Stimulated activated CD8-positive, alpha-beta memory T cell treated with anti-CD3 and anti-CD28 coated beads, Interleukin-7, amount 100 ng/mL, for 24 hours (primary cell): ENCODE data around the gene NFE2L3.
"Not testable (repeated sequence)": the region's sequence is repeated elsewhere in the genome, so short reads cannot be mapped to it uniquely, and the experiment has no call there.

Experiments
- DNase-seq: peaks from one replicate; pipeline ENCODE4 v3.0.0-alpha.2; 2020; ENCODE audit warnings: low read depth

The NFE2L3 gene

DNA sequence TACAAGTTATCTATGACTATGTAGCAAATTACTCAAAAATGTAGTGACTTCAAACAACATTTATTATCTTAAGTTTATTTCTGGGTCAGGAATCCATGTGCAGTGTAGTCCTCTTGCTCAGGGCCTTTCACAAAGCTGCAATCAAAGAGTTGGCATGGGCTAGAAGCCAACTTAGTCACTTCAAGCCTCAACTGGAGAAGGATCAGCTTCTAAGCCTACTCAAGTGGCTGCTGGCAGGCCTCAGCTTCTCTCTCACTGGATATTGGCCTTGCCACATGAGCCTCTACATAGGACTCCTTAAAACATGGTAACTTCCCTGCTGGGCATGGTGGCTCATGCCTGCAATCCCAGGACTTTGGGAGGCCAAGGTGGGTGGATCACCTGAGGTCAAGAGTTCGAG lies 5.0 kb upstream of the NFE2L3 start:
- DNase-seq, result no peak

DNA sequence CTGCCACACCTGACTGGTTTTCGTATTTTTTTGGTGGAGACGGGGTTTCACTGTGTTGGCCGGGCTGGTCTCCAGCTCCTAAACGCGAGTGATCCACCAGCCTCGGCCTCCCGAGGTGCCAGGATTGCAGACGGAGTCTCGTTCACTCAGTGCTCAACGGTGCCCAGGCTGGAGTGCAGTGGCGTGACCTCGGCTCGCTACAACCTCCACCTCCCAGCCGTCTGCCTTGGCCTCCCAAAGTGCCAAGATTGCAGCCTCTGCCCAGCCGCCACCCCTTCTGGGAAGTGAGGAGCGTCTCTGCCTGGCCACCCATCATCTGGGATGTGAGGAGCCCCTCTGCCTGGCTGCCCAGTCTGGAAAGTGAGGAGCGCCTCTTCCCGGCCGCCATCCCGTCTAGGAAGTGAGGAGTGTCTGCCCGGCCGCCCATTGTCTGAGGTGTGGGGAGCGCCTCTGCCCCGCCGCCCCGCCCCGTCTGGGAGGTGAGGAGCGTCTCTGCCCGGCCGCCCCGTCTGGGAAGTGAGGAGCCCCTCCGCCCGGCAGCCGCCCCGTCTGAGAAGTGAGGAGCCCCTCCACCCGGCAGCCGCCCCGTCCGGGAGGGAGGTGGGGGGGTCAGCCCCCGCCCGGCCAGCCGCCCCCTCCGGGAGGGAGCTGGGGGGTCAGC lies 4.2 kb upstream of the NFE2L3 start:
- DNase-seq, result not testable (repeated sequence)

GRCh38 chr7:26148307-26148700 lies 3.7 kb upstream of the NFE2L3 start:
- DNase-seq, result not testable (repeated sequence)

DNA sequence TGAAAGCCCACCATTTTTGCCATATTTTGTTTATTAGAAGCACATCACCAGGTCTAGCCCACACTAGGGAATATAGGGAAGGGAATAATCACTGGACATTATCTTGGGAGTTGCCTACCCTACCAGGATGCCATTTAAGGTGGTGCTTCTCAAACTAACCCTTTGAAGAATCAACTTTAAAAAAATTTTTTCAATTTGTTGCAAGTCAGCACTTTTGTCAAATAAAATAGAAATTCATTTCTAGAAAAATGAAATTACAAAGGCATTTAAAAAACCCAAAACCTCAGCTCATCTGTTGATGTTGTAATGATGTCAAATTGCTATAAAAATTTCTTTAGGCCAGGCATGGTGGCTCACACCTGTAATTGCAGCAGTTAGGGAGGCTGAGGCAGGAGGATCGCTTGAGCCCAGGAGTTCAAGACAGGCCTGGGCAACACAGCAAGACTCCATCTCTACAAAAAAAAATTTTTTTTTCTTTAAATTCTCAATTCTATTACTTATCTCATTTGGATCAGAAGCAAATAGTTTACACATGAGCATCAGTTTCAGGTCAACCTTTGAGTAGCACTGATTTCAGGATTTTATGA lies 2.5 kb upstream of the NFE2L3 start:
- DNase-seq, result no peak

- no peak for DNase-seq
Measured at GRCh38 chr7:26151096-26151495, 902 bp upstream of the NFE2L3 start.

DNA sequence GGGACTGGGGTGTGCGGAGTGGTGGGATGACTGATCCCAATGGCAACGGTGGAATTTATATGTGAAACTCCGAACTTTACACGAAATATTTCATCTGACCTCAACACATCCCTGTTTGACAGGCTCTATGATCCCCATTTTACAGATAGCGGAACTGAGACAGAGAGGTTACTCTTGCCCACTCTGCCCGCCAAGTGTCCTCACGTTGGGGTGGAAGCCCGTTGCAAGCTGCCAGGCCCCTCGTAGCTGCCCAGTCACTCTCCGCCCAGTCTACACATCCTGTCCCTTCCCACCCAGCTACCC lies 397 bp upstream of the NFE2L3 start:
- DNase-seq, result no peak

- not testable (repeated sequence) for DNase-seq
Measured at GRCh38 chr7:26152782-26153240, 813 bp downstream of the NFE2L3 start.

DNA sequence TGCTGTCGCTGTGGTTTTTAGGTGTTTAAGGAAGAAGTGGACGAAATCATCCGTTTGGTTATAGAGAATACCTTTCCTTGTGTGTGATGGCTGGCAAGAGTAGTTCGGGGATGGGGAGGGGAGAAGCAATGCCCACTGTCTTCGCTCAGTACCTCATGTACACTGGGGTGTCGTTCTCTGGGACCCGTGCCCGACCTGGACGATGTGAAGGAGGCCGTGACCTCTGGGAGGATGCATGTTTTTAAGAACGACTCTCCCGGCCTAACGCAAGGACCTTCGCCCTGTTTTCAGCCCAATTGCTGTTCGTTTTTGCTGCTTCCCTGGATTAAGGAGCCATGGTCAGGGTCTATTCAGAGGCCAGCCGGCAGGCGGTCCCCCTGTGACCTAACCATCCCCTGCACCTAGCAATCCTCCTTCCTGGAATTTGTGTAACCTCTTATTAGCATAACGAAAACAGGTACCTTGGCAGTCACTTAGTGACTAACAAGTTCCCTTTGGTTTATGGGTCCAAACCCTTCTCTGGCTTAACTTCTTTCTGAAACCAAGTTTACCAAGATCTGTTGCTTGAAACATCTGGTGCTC lies 1.3 kb downstream of the NFE2L3 start:
- DNase-seq, result no peak

- no peak for DNase-seq
Measured at GRCh38 chr7:26153823-26154783, 2.1 kb downstream of the NFE2L3 start.

- no peak for DNase-seq
Measured at GRCh38 chr7:26155531-26156375, 3.8 kb downstream of the NFE2L3 start.

GRCh38 chr7:26156451-26157420 lies 4.7 kb downstream of the NFE2L3 start:
- no peak for DNase-seq

DNA sequence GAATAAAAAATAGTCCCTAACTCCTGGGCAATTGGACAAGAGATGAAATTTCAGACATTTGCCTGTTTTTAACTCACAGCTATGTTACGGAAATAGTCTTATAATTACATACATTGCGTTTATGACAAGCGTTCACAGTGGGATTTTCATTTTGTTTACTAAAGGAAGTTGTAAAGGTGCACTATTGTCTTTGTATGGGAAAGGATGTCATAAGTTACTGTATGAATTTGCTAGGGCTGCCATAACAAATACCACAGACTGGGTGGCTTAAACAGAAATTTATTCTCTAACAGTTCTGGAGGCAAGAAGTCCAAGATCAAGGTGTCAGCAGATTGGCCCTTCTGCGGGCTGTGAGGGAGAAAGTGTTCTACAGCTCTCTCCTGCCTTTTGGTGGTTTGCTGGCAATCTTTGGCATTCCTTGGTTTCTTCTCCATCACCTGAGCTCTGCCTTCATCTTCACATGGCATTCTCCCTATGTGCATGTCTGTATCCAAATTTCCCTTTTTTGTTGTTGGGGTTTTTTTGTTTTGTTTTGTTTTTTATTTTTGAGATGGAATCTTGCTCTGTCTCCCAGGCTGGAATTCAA lies 5.6 kb downstream of the NFE2L3 start:
- DNase-seq, result no peak

DNA sequence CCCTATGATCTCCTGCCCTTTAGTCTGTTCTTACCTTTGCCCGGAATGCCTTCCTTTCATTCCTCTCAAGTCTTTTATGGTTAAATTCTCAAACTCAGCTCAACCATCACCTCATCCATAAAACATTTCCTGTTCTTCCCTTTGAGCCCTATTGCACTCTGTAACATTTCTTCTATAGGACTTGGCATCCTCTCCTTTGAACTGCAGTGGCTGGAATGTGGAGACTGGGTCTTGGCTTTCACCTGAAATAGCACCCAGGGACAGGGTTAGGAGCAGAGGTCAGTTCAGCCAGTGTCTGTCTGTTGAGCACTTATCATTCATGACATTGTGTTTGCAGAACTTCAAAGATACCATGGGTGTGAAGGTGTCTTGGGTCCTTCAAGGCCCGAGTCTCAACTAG lies 7.2 kb downstream of the NFE2L3 start:
- DNase-seq, result no peak

- no peak for DNase-seq
Measured at GRCh38 chr7:26160896-26161295, 8.9 kb downstream of the NFE2L3 start.

- no peak for DNase-seq
Measured at GRCh38 chr7:26162431-26162830, 10.4 kb downstream of the NFE2L3 start.

GRCh38 chr7:26163804-26164203 lies 11.8 kb downstream of the NFE2L3 start:
- DNase-seq, result not testable (repeated sequence)

GRCh38 chr7:26165950-26166683 lies 14.1 kb downstream of the NFE2L3 start:
- DNase-seq, result no peak

GRCh38 chr7:26166684-26167266 lies 14.8 kb downstream of the NFE2L3 start:
- no peak for DNase-seq
